ENCODE measurements around the gene SNX3.

The SNX3 gene

GRCh38 chr6:108211671-108212070 is 49.2 kb downstream of the SNX3 start:
- Histone ChIP-seq H3K27me3 (ENCODE audit: control insufficient read depth in 1 of 2, insufficient read depth in 2 of 2, low read length in 2 of 2) (no peaks in the 10 kb centered on the region), H3K4me3 (ENCODE audit: low read depth in 1 of 2, low read length in 2 of 2) (no peak overlapping the region), H3K9me3 (ENCODE audit: control insufficient read depth in 1 of 2, low read length in 2 of 2) (no peaks in the 10 kb centered on the region), H3K4me1 (ENCODE audit: control insufficient read depth in 1 of 2, insufficient read depth in 2 of 2, low read length in 2 of 2) (no peaks in the 10 kb centered on the region), H3K27ac (ENCODE audit: low read depth, low read length) (no peak overlapping the region), H3K9ac (ENCODE audit: low read depth in 1 of 2, low read length in 2 of 2) (no peak overlapping the region), H3K36me3 (ENCODE audit: control insufficient read depth in 1 of 2, insufficient read depth in 2 of 2, low read length in 2 of 2) (peaks cover 13 to 30% of the 10 kb centered on the region in 2 donors)

- H3K27ac ChIP-seq (ENCODE audit: low read depth, low read length): no peak overlapping the region
- no peak overlapping the region for H3K9ac ChIP-seq (ENCODE audit: low read depth in 1 of 2, low read length in 2 of 2)
- no peak overlapping the region for H3K4me3 ChIP-seq (ENCODE audit: low read depth in 1 of 2, low read length in 2 of 2)
- H3K27me3 ChIP-seq (ENCODE audit: control insufficient read depth in 1 of 2, insufficient read depth in 2 of 2, low read length in 2 of 2): no peaks in the 10 kb centered on the region
- H3K9me3 ChIP-seq (ENCODE audit: control insufficient read depth in 1 of 2, low read length in 2 of 2): no peaks in the 10 kb centered on the region
- H3K4me1 ChIP-seq (ENCODE audit: control insufficient read depth in 1 of 2, insufficient read depth in 2 of 2, low read length in 2 of 2): no peaks in the 10 kb centered on the region
- H3K36me3 ChIP-seq (ENCODE audit: control insufficient read depth in 1 of 2, insufficient read depth in 2 of 2, low read length in 2 of 2): peaks cover 13 to 28% of the 10 kb centered on the region in 2 donors
These were observed 50.3 kb downstream of the SNX3 start for GRCh38 chr6:108210556-108210955.

DNA sequence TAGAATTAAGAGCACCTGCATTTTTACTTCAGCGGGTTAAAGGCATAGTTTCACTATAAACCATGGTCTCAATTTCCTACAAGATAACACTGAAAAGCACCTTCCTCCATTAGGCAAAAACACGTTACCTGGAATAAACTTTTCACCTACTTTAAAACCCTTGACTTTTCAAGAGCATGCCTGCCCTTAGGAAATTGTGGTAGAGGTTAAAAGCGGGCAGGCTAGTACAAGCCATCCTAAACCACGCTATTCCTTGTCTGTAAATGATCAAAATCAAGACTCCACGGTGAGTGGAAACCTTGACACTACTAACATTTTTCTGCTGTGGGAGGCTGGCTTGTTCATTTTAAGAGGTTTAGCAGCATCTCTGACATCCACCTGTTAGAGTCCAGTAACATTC is 51.1 kb downstream of the SNX3 start:
- Histone ChIP-seq H3K4me3 (ENCODE audit: low read depth in 1 of 2, low read length in 2 of 2) (no peak overlapping the region), H3K9me3 (ENCODE audit: control insufficient read depth in 1 of 2, low read length in 2 of 2) (no peaks in the 10 kb centered on the region), H3K4me1 (ENCODE audit: control insufficient read depth in 1 of 2, insufficient read depth in 2 of 2, low read length in 2 of 2) (no peaks in the 10 kb centered on the region), H3K27ac (ENCODE audit: low read depth, low read length) (no peak overlapping the region), H3K36me3 (ENCODE audit: control insufficient read depth in 1 of 2, insufficient read depth in 2 of 2, low read length in 2 of 2) (peaks cover 12 to 26% of the 10 kb centered on the region in 2 donors), H3K27me3 (ENCODE audit: control insufficient read depth in 1 of 2, insufficient read depth in 2 of 2, low read length in 2 of 2) (no peaks in the 10 kb centered on the region), H3K9ac (ENCODE audit: low read depth in 1 of 2, low read length in 2 of 2) (no peak overlapping the region)

DNA sequence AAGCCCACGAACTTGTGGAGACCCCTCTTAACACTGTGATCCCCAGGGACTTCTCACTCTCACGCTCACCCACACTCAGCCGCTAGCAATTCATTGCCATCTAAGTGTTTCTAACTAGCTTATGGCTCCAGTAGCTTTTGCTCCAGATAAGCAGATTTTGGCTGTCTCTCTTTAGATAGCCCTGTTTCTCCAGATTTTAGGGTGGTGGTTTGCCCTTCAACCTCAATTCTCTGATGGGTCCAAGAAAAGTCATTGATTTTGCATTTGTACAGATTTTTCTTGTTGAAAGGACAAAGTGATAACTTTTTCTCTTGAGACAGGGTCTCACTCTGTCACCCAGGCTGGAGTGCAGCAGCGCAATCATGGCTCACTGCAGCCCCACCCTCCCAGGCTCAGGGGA is 53.8 kb downstream of the SNX3 start:
- H3K9ac ChIP-seq (ENCODE audit: low read depth in 1 of 2, low read length in 2 of 2): no peak overlapping the region
- H3K4me1 ChIP-seq (ENCODE audit: control insufficient read depth in 1 of 2, insufficient read depth in 2 of 2, low read length in 2 of 2): no peaks in the 10 kb centered on the region
- H3K9me3 ChIP-seq (ENCODE audit: control insufficient read depth in 1 of 2, low read length in 2 of 2): no peaks in the 10 kb centered on the region
- H3K27ac ChIP-seq (ENCODE audit: low read depth, low read length): no peak overlapping the region
- H3K4me3 ChIP-seq (ENCODE audit: low read depth in 1 of 2, low read length in 2 of 2): no peak overlapping the region
- H3K27me3 ChIP-seq (ENCODE audit: control insufficient read depth in 1 of 2, insufficient read depth in 2 of 2, low read length in 2 of 2): no peaks in the 10 kb centered on the region
- H3K36me3 ChIP-seq (ENCODE audit: control insufficient read depth in 1 of 2, insufficient read depth in 2 of 2, low read length in 2 of 2): peaks cover 12 to 26% of the 10 kb centered on the region in 2 donors

DNA sequence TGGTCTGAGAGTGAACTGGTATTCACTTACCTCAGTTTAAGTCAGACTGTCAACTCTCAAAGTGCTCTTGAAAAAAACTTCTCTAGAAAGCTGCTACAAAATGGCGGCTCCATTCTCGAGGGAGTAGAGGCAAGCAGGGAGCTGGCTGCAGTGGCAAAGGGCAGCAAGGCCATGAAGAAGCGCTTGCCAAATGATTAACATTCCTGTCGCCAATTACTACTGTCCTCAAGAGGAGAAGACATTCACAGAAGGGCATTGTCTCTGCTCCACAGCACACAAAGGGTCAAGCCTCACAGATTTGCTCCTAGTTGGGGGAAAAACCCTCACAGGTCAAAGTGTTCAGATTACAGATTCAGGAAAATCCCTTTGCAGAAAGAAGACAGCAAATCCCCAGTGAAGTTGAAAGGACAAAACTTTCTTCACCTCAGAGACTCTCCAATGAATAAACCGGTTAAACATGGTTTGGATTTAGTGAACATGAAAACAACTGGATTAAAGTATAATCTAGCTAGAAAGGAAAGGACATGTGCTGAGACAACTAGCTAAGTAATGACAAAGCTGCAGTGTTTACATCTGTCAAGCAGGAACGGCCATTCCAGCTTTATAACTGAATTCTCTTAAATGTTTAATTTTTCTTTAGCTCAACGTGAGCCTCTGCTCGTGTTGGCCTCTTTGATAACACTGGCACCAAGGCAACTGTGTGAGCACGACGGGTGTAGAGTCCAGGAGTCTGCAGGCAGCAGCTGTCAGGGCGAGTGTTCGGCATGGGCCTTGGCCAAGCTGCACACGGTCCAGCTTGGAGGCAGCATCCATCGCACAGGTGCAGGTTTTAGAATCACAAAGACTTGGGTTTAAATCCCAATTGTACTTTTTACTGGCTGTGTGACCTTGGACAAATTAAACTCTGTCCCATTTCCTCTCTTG is 57.4 kb downstream of the SNX3 start:
- no peak overlapping the region for H3K4me3 ChIP-seq (ENCODE audit: low read depth in 1 of 2, low read length in 2 of 2)
- no peaks in the 10 kb centered on the region for H3K9me3 ChIP-seq (ENCODE audit: control insufficient read depth in 1 of 2, low read length in 2 of 2)
- H3K9ac ChIP-seq (ENCODE audit: low read depth in 1 of 2, low read length in 2 of 2): no peak overlapping the region
- no peak overlapping the region for H3K27ac ChIP-seq (ENCODE audit: low read depth, low read length)
- peaks cover 3 to 6% of the 10 kb centered on the region in 2 donors for H3K36me3 ChIP-seq (ENCODE audit: control insufficient read depth in 1 of 2, insufficient read depth in 2 of 2, low read length in 2 of 2)
- no peaks in the 10 kb centered on the region for H3K4me1 ChIP-seq (ENCODE audit: control insufficient read depth in 1 of 2, insufficient read depth in 2 of 2, low read length in 2 of 2)
- no peaks in the 10 kb centered on the region for H3K27me3 ChIP-seq (ENCODE audit: control insufficient read depth in 1 of 2, insufficient read depth in 2 of 2, low read length in 2 of 2)

- H3K9me3 ChIP-seq (ENCODE audit: control insufficient read depth in 1 of 2, low read length in 2 of 2): no peaks in the 10 kb centered on the region
These were observed 60.2 kb downstream of the SNX3 start for GRCh38 chr6:108200631-108201030.

DNA sequence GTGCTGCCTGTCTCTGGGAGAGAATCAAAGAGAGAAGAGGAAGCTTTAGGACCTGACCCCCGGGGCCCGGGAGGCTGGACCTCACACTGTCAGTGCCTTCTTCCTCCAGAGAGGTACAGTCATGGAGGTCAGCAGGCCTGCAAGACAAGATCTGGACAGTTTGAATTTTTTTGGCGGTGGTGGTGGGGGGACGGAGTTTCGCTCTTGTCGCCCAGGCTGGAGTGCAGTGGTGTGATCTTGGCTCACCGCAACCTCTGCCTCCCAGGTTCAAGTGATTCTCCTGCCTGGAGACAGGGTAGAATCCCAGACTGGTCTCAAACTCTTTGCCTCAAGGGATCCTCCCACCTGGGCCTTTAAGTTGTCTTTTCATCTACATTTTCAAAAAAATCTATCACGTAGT is 60.7 kb downstream of the SNX3 start:
- Histone ChIP-seq H3K27me3 (ENCODE audit: control insufficient read depth in 1 of 2, insufficient read depth in 2 of 2, low read length in 2 of 2) (no peaks in the 10 kb centered on the region), H3K9me3 (ENCODE audit: control insufficient read depth in 1 of 2, low read length in 2 of 2) (no peaks in the 10 kb centered on the region), H3K36me3 (ENCODE audit: control insufficient read depth in 1 of 2, insufficient read depth in 2 of 2, low read length in 2 of 2) (peaks cover 0 to 3% of the 10 kb centered on the region in 2 donors), H3K27ac (ENCODE audit: low read depth, low read length) (no peak overlapping the region), H3K9ac (ENCODE audit: low read depth in 1 of 2, low read length in 2 of 2) (no peak overlapping the region), H3K4me1 (ENCODE audit: control insufficient read depth in 1 of 2, insufficient read depth in 2 of 2, low read length in 2 of 2) (no peaks in the 10 kb centered on the region), H3K4me3 (ENCODE audit: low read depth in 1 of 2, low read length in 2 of 2) (no peak overlapping the region)

More at GRCh38 chr6:108200631-108201030, 60.2 kb downstream of the SNX3 start:
- H3K4me3 ChIP-seq (ENCODE audit: low read depth in 1 of 2, low read length in 2 of 2): no peak overlapping the region
- no peaks in the 10 kb centered on the region for H3K4me1 ChIP-seq (ENCODE audit: control insufficient read depth in 1 of 2, insufficient read depth in 2 of 2, low read length in 2 of 2)
- H3K27ac ChIP-seq (ENCODE audit: low read depth, low read length): no peak overlapping the region
- no peak overlapping the region for H3K9ac ChIP-seq (ENCODE audit: low read depth in 1 of 2, low read length in 2 of 2)
- peaks cover 0 to 3% of the 10 kb centered on the region in 2 donors for H3K36me3 ChIP-seq (ENCODE audit: control insufficient read depth in 1 of 2, insufficient read depth in 2 of 2, low read length in 2 of 2)
- no peaks in the 10 kb centered on the region for H3K27me3 ChIP-seq (ENCODE audit: control insufficient read depth in 1 of 2, insufficient read depth in 2 of 2, low read length in 2 of 2)

DNA sequence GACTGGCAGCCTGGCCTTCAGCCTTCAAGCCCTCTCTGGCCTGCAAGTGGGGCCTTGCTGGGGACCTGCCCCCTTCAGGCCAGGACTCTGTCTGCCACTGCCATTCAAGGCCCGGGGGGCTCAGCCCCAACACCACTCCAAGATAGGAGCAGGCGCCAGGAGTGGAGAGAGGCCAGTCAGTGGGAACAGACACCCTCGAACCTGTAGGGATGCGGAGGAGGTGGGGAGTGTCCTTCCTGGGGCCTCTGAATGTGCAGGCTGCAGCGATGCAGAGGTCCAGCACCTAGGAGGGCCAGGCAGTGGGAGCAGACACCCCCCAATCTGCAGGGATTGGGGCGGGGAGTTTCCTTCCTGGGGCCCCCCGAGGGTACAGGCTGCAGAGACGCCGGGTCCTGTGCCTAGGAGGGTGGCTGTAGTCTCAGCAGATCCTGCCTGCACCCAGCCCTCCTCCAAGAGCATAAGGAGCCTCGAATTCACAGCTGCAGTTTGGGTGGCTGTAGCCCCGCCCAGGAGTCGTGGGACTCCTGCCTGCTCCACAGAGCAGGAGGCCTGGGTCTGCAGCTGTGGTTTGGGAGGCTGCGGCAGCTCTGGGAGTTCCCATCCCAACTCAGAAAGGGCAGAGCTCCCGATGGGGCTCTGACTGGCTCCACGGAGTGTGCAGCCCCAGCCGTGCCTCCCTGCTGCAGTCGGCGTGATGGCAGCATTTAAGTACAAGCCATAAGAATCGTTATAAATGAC is 61.9 kb downstream of the SNX3 start:
- Histone ChIP-seq H3K27ac (ENCODE audit: low read depth, low read length) (no peak overlapping the region), H3K4me1 (ENCODE audit: control insufficient read depth in 1 of 2, insufficient read depth in 2 of 2, low read length in 2 of 2) (no peaks in the 10 kb centered on the region), H3K9ac (ENCODE audit: low read depth in 1 of 2, low read length in 2 of 2) (no peak overlapping the region), H3K36me3 (ENCODE audit: control insufficient read depth in 1 of 2, insufficient read depth in 2 of 2, low read length in 2 of 2) (peaks cover 0 to 1% of the 10 kb centered on the region in 2 donors), H3K9me3 (ENCODE audit: control insufficient read depth in 1 of 2, low read length in 2 of 2) (no peaks in the 10 kb centered on the region), H3K27me3 (ENCODE audit: control insufficient read depth in 1 of 2, insufficient read depth in 2 of 2, low read length in 2 of 2) (no peaks in the 10 kb centered on the region), H3K4me3 (ENCODE audit: low read depth in 1 of 2, low read length in 2 of 2) (no peak overlapping the region)

GRCh38 chr6:108195209-108195608 is 65.6 kb downstream of the SNX3 start:
- Histone ChIP-seq H3K36me3 (ENCODE audit: control insufficient read depth in 1 of 2, insufficient read depth in 2 of 2, low read length in 2 of 2) (no peaks in the 10 kb centered on the region), H3K4me3 (ENCODE audit: low read depth in 1 of 2, low read length in 2 of 2) (no peak overlapping the region), H3K27me3 (ENCODE audit: control insufficient read depth in 1 of 2, insufficient read depth in 2 of 2, low read length in 2 of 2) (no peaks in the 10 kb centered on the region), H3K4me1 (ENCODE audit: control insufficient read depth in 1 of 2, insufficient read depth in 2 of 2, low read length in 2 of 2) (no peaks in the 10 kb centered on the region), H3K27ac (ENCODE audit: low read depth, low read length) (no peak overlapping the region), H3K9ac (ENCODE audit: low read depth in 1 of 2, low read length in 2 of 2) (no peak overlapping the region), H3K9me3 (ENCODE audit: control insufficient read depth in 1 of 2, low read length in 2 of 2) (no peaks in the 10 kb centered on the region)

DNA sequence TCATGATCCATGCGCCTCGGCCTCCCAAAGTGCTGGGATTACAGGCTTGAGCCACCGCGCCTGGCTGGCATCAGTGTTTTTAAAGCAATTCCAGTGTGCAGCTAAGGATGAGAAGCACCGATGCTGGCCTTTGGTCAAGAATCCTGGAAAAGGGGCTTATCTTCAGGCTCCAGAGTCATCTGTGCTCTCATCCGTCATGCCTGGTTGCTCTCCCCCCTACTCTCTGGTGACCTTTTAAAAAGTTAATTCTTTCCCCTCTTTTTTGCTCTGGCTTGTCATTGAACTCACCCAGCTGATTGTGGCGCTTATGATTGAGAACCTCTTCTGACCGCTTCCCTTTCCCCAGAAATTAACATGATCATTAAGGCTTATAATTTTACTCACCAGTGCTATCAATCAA is 66.3 kb downstream of the SNX3 start:
- Histone ChIP-seq H3K4me3 (ENCODE audit: low read depth in 1 of 2, low read length in 2 of 2) (no peak overlapping the region), H3K36me3 (ENCODE audit: control insufficient read depth in 1 of 2, insufficient read depth in 2 of 2, low read length in 2 of 2) (no peaks in the 10 kb centered on the region), H3K27me3 (ENCODE audit: control insufficient read depth in 1 of 2, insufficient read depth in 2 of 2, low read length in 2 of 2) (peaks cover 0 to under 1% of the 10 kb centered on the region in 2 donors), H3K9ac (ENCODE audit: low read depth in 1 of 2, low read length in 2 of 2) (no peak overlapping the region), H3K27ac (ENCODE audit: low read depth, low read length) (no peak overlapping the region), H3K9me3 (ENCODE audit: control insufficient read depth in 1 of 2, low read length in 2 of 2) (no peaks in the 10 kb centered on the region), H3K4me1 (ENCODE audit: control insufficient read depth in 1 of 2, insufficient read depth in 2 of 2, low read length in 2 of 2) (no peaks in the 10 kb centered on the region)
